LNCAP (cell line): Measurements from ENCODE around the gene COL18A1.

Experiments
- TF ChIP-seq, protein P1 (sequence below): fragments of 450-650 bp; IDR thresholded peaks from 2 replicates; pipeline ENCODE4 v1.5.1; 2017; ENCODE audit warnings: mild to moderate bottlenecking

Gene COL18A1

DNA sequence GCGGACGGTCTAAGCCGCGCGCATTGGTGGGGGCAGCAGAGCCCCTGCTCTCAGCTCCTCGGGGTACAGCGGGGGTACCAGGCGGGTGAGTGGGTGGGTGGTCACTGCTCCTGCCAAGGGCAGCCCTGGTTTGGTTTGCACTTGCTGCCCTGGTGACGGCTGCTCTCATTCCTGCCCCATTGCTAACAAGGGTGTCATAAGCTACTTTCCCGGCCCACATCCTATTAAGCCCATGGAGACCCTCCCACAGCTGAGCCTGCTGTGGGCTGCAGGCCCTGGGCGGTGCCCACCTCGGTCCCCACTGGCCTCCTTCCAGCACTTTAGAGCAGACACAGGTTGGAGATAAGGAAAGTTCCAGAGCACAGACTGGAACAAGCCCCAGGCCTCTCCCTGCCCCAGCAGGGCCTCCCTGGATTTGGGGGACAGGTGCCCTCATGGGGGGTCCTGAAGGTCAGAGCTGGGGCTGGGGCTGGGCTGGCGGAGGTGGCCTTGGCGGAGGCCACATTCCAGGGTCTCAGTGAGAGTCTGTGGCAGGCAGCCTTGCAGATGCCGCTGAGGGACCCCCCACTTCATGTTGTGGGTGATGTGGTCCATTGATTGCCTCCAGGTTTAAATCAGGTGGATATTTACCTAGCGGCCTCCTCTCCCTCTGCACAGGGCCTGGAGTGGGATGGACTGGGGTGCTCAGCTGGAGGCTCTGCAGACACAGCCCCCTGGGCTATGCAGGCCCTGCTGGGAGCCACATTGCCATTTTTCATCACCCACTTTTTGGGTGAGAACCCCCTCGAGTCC, 27.0 kb downstream of the COL18A1 start:
- TF ChIP-seq, protein P1, sequence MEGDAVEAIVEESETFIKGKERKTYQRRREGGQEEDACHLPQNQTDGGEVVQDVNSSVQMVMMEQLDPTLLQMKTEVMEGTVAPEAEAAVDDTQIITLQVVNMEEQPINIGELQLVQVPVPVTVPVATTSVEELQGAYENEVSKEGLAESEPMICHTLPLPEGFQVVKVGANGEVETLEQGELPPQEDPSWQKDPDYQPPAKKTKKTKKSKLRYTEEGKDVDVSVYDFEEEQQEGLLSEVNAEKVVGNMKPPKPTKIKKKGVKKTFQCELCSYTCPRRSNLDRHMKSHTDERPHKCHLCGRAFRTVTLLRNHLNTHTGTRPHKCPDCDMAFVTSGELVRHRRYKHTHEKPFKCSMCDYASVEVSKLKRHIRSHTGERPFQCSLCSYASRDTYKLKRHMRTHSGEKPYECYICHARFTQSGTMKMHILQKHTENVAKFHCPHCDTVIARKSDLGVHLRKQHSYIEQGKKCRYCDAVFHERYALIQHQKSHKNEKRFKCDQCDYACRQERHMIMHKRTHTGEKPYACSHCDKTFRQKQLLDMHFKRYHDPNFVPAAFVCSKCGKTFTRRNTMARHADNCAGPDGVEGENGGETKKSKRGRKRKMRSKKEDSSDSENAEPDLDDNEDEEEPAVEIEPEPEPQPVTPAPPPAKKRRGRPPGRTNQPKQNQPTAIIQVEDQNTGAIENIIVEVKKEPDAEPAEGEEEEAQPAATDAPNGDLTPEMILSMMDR, result no peak

DNA sequence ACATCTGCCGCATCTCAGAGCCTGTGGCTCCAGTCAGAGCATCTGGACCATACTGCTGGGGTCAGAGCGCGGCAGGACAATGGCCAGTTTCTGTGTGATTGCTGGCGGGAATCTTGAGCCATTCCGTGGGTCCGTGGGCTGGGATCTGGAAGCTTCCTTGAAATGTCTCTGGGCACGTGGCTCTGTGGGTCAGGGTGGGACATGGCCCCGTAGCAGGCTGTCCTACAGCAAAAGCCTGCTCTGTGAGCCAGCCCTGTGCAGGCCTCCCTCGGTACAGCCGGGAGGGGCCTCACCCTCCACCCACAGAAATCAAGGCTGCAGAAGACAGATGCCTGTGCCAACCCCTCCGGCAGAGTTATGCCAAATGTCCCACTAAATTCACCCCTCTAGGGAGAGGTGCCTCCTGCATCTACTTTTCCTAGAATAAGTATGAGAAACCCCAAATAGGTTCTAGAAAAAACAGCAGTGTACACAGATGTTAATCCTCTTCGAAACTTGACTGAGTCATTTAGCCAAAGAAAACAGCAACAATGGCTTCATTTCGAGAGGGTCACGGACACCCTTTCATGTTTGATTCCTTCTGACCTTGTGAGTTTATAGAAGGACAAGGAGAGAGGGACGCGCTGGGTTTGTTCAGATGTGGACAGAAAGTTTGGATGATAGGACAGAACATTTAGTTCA, 27.8 kb downstream of the COL18A1 start:
- TF ChIP-seq, protein P1, result no peak

DNA sequence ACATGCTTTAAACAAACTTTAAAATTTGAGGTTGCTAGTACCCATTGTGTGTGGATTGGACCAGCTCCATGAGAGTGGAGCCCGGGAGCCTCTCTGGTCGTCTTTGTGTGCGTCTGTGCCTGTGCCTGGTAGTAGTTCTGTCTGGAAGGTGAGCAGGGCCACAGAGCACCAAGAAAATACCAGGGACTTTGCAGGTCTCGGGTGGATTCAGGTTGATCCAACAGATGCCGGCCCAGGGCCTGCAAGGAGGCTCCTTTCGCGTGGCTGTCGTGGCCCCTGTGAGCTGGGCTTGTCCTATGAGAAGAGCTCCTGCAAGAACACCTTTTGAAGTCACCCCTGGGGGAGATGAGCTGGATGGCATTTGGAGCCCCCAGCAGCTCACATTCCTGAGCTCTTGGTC, 28.3 kb downstream of the COL18A1 start:
- TF ChIP-seq, protein P1, result no peak

DNA sequence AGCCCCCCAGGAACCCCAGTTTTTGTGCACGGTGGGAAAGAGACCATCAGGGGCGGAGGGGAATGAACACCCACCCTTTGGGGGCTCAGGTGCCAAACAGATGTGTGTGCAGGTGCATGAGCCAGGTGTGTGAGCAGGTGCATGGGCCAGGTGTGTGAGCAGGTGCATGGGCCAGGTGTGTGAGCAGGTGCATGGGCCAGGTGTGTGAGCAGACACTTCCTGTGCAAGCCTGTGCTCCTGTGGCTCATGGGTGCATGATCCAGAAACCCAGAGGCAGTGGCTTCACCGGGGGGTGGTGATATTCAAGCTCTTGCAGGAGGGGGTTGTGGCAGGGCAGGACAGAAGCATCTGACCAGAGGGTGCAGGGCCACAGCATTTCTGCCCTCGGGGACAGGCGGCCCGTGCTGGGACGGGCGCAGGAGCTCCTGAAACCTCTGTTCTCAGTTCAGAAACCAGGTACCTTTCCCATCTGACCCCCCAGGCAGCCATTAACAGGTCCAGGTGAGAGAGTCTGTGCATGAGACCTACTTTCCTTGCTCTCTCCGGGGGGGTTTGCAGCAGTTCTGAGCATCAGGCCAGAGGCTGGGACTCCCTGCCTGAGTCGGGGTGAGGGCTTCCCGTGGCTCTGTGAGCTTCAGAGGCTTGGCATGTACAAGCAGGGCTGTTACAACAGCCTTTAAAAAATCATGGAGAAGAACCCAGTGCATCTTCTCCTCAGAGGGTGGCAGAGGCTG, 29.1 kb downstream of the COL18A1 start:
- TF ChIP-seq, protein P1, result no peak

DNA sequence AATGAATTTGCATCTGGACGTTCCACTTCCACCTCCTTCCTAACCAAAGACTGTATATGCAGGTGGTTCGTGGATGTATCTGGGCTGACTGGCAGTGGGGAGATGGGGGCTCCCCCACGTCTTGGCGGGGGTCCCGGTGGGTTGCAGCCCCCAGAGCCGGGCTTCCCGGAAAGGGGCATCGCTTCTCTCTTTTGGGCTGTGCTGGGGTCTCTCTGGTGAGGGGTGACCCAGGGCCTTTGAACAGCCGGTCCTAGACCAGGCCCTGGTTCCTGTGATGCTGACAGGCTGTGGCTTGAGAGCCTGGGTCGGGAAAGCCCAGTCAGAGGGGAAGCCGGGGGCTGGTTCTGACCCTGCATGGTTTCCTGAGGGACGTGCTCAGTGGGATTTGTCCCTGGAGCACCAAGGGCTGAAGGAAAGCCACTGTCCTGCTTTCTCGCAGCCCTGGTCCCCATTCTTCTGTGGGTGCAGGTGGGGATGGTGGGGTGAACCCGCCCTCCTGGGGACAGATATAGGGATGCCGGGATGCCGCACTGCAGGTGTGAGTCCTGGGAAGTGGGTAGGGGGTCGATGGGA, 29.8 kb downstream of the COL18A1 start:
- TF ChIP-seq, protein P1, result no peak

DNA sequence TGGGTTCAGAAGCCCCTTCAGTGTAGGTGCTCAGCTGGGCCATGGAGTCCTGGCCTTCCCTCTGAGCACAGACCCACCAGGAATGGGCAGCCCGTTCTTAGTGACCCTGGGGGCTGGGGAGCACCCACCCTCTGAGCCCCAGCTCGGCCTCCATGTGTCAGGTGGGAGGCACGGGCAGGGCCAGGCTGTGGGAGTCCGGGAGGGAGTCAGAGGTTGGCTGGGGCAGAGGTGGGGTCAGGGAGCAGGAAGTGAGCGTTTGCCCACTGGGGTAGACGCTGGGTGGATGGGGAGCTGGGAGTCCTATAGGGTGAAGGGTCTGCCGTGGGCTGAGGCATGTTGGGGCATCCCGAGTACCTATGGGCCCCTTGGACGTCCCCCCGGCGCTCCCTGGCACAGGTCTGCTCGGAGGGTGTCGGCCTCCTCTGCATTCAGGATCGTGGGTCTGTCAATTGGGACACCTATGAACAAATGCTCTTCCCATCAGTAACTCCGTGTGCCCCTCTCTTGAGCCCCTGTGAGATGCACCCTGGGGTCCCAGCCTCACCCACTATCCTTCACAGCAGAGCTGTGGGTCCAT, 30.5 kb downstream of the COL18A1 start:
- TF ChIP-seq, protein P1, result no peak
